ENCODE results near the gene TEKT3. TPM values are rescaled to one million over a fixed set of nuclear protein-coding genes. Genes with fewer than 3 reads are reported as not detected.

Gene TEKT3
- total RNA-seq, 1 donor: 0.36 TPM

DNA sequence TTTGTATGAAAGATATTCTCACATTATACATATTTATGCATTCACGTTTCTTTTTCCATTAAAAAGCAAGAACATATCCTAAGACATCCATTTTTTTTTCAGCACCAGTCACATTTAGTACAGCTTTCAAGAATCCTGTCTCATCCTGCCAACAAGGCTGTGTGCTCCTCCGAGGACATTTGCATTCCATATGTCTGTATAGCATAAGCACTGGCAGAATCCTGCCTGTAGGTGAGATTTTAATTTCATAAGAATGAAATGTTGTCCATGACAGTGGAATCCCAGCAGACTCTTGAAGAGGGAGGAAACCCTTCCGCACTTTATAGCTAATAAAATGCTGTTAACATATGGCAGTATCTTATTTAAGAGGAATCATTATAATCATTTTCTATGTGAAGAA is 73.4 kb downstream of the TEKT3 start:
- H3K36me3 ChIP-seq (ENCODE audit: insufficient read depth, low read length): no peaks in the 10 kb centered on the region
- H3K4me2 ChIP-seq (ENCODE audit: insufficient read depth, low read length): no peak overlapping the region
- H3K9me3 ChIP-seq (ENCODE audit: low read depth, low read length): no peaks in the 10 kb centered on the region
- no peak overlapping the region for H2AFZ ChIP-seq (ENCODE audit: low read length)
- TF ChIP-seq, protein P1, sequence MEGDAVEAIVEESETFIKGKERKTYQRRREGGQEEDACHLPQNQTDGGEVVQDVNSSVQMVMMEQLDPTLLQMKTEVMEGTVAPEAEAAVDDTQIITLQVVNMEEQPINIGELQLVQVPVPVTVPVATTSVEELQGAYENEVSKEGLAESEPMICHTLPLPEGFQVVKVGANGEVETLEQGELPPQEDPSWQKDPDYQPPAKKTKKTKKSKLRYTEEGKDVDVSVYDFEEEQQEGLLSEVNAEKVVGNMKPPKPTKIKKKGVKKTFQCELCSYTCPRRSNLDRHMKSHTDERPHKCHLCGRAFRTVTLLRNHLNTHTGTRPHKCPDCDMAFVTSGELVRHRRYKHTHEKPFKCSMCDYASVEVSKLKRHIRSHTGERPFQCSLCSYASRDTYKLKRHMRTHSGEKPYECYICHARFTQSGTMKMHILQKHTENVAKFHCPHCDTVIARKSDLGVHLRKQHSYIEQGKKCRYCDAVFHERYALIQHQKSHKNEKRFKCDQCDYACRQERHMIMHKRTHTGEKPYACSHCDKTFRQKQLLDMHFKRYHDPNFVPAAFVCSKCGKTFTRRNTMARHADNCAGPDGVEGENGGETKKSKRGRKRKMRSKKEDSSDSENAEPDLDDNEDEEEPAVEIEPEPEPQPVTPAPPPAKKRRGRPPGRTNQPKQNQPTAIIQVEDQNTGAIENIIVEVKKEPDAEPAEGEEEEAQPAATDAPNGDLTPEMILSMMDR (IDR thresholded peaks at IDR 0.05; ENCODE audit: extremely low read depth, low read depth, low read length): no peak
- H3K4me1 ChIP-seq (ENCODE audit: insufficient read depth, low read length): peaks cover 48% of the 10 kb centered on the region
- H3K4me3 ChIP-seq (ENCODE audit: insufficient read depth, low read length): no peak overlapping the region
- H3K79me2 ChIP-seq (ENCODE audit: insufficient read depth, low read length): peaks cover 9% of the 10 kb centered on the region
- peaks cover 7% of the 10 kb centered on the region for H3K27me3 ChIP-seq (ENCODE audit: insufficient read depth, low read length)
- no peak for DNase-seq (ENCODE audit: insufficient read length, low spot score, missing footprints)
- no peaks in the 10 kb centered on the region for H4K20me1 ChIP-seq (ENCODE audit: insufficient read depth, low read length)
- no peak overlapping the region for H3K27ac ChIP-seq (ENCODE audit: low read depth, low read length)

DNA sequence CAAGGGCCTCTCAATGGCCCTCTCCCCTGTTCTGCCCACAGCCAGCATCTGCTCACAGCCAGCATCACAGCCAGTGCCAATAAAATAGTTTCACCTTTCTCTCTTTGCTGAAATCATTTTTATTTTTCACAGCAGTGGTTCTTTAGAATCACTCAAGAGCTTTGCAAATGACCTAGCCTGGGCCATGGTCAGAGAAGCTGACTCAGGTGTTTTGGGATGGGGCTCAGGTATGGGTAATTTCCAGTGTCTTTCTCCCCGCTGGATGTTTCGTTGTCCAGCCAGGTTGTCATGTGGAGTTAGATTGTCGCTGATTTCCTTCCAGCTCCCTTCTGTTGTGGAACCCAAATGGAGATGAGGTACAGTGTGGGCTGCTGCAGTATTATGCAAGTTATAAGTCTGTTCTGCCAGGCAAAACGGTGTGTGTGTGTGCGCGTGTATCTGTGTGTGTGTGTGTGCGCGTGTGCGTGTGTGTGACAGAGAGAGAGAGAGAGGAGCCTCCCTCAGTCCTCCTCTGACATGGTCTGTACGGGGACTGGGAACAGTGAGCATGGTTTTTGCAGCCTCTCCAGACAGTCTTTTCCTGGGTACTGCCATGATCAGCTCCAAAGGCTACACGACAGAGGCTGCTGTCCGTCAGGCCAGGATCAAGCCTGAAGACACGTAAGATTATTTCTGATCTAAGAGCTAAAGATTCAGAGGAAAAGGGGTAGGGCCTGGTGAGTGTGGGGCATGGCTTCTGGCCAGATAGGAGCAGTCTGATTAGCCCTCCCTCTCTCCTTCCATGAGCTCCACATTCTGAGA is 74.9 kb downstream of the TEKT3 start:
- Histone ChIP-seq H3K36me3 (ENCODE audit: insufficient read depth, low read length) (no peaks in the 10 kb centered on the region), H3K79me2 (ENCODE audit: insufficient read depth, low read length) (peaks cover 17% of the 10 kb centered on the region), H2AFZ (ENCODE audit: low read length) (no peak overlapping the region), H3K4me3 (ENCODE audit: insufficient read depth, low read length) (no peak overlapping the region), H3K4me2 (ENCODE audit: insufficient read depth, low read length) (no peak overlapping the region), H3K27ac (ENCODE audit: low read depth, low read length) (no peak overlapping the region), H3K4me1 (ENCODE audit: insufficient read depth, low read length) (peaks cover 38% of the 10 kb centered on the region), H3K9me3 (ENCODE audit: low read depth, low read length) (no peaks in the 10 kb centered on the region), H4K20me1 (ENCODE audit: insufficient read depth, low read length) (no peaks in the 10 kb centered on the region), H3K27me3 (ENCODE audit: insufficient read depth, low read length) (peaks cover 7% of the 10 kb centered on the region)
- DNase-seq (ENCODE audit: insufficient read length, low spot score, missing footprints): no peak
- TF ChIP-seq, protein P1 (IDR thresholded peaks at IDR 0.05; ENCODE audit: extremely low read depth, low read depth, low read length): no peak

DNA sequence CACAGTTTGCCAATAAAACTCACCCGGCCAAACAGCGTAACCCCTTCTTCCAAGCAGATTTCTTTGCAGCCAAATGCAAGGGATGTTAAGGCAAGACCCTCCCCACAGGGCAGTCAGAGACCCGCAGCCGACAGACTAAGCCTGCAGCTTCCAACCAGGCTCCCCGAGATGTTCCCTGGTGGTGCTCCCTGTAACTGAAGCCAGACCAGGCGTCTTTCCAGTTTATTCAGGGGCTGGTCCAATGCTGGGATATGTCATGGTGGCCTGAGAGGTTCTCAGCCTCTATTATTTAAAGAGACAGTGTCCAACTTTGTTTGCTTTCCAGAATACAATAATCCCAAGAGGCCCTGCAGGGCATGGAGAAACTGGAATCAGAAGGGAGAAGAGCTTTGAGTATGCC is 76.3 kb downstream of the TEKT3 start, which contains the start of gene PMP22:
Gene PMP22, minus strand, starts transcription at position 196 of the 400 bp plus-strand sequence. CDS start 4,599 bp downstream, outside the sequence.
- Histone ChIP-seq H3K27ac (ENCODE audit: low read depth, low read length) (no peak within 1 kb of the TSS), H3K4me2 (ENCODE audit: insufficient read depth, low read length) (peak within 1 kb of the TSS; percentile 73), H3K79me2 (ENCODE audit: insufficient read depth, low read length) (peaks cover 28% of the 10 kb centered on the region), H3K9me3 (ENCODE audit: low read depth, low read length) (no peaks in the 10 kb centered on the region), H2AFZ (ENCODE audit: low read length) (peak within 1 kb of the TSS; percentile 85), H3K4me3 (ENCODE audit: insufficient read depth, low read length) (peak within 1 kb of the TSS; percentile 68), H4K20me1 (ENCODE audit: insufficient read depth, low read length) (peaks cover 2% of the 10 kb centered on the region), H3K4me1 (ENCODE audit: insufficient read depth, low read length) (peaks cover 27% of the 10 kb centered on the region), H3K36me3 (ENCODE audit: insufficient read depth, low read length) (no peaks in the 10 kb centered on the region), H3K27me3 (ENCODE audit: insufficient read depth, low read length) (peaks cover 7% of the 10 kb centered on the region)
- TF ChIP-seq, protein P1 (IDR thresholded peaks at IDR 0.05; ENCODE audit: extremely low read depth, low read depth, low read length): no peak
- DNase-seq (ENCODE audit: insufficient read length, low spot score, missing footprints): peak; percentile 83

DNA sequence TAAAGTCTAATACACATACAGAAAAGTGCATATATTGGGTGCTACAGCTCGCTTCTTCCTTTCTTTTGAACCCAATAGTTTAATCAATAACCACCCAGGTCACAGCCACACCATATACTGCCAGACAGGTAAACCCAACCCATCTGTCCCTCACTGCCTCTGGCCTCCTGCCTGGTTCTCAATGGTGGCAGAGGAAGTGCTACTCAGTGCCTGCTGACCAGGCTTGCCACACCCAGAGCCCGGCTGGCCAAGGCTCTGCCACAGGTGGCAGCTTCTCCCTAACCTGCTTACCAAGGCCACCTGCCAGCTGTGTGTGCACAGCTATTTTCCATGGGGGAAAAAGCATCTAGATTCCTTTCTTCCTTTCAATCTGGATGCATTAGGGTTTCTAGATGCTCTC is 76.9 kb downstream of the TEKT3 start:
- peaks cover 7% of the 10 kb centered on the region for H3K27me3 ChIP-seq (ENCODE audit: insufficient read depth, low read length)
- no peak overlapping the region for H3K27ac ChIP-seq (ENCODE audit: low read depth, low read length)
- peaks cover 31% of the 10 kb centered on the region for H3K79me2 ChIP-seq (ENCODE audit: insufficient read depth, low read length)
- H3K36me3 ChIP-seq (ENCODE audit: insufficient read depth, low read length): no peaks in the 10 kb centered on the region
- H3K4me2 ChIP-seq (ENCODE audit: insufficient read depth, low read length): peak overlapping the region; percentile 73
- no peaks in the 10 kb centered on the region for H3K9me3 ChIP-seq (ENCODE audit: low read depth, low read length)
- DNase-seq (ENCODE audit: insufficient read length, low spot score, missing footprints): no peak
- TF ChIP-seq, protein P1 (IDR thresholded peaks at IDR 0.05; ENCODE audit: extremely low read depth, low read depth, low read length): no peak
- H2AFZ ChIP-seq (ENCODE audit: low read length): peak overlapping the region; percentile 38
- peaks cover 33% of the 10 kb centered on the region for H3K4me1 ChIP-seq (ENCODE audit: insufficient read depth, low read length)
- H3K4me3 ChIP-seq (ENCODE audit: insufficient read depth, low read length): peak overlapping the region; percentile 68
- H4K20me1 ChIP-seq (ENCODE audit: insufficient read depth, low read length): peaks cover 5% of the 10 kb centered on the region

Data from osteoblast (primary cell).